HG03095 (cell line): ENCODE measurements around the gene PPP4R2.

Experiments
- ATAC-seq: cut with Tn5 transposase; IDR thresholded peaks from one replicate; pipeline ENCODE4 v1.9.1; 2021; ENCODE audit warnings: moderate library complexity; ENCODE audit not compliant: unreplicated experiment

The PPP4R2 gene

GRCh38 chr3:73107676-73108187, 111.1 kb downstream of the PPP4R2 start:
- ATAC-seq: no peak

- no peak for ATAC-seq
Observed at GRCh38 chr3:73108750-73109149, 112.1 kb downstream of the PPP4R2 start.

- no peak for ATAC-seq
Observed at GRCh38 chr3:73110530-73110929, 113.9 kb downstream of the PPP4R2 start.

GRCh38 chr3:73114711-73115110, 118.1 kb downstream of the PPP4R2 start:
- ATAC-seq: no peak

- ATAC-seq: no peak
Observed at GRCh38 chr3:73115806-73116205, 119.2 kb downstream of the PPP4R2 start.
